ENCODE results near the gene ST8SIA5.
"Not testable (repeated sequence)": the region's sequence is repeated elsewhere in the genome, so short reads cannot be mapped to it uniquely, and the experiment has no call there.

ST8SIA5 gene

GRCh38 chr18:46756559-46757201, at the start of gene ST8SIA5:
ST8SIA5 (minus strand) TSS chr18:46757053; CDS start chr18:46756508, 545 bp downstream.
- no peak for DNase-seq

GRCh38 chr18:46795945-46796344, 39.1 kb upstream of the ST8SIA5 start:
- DNase-seq = not testable (repeated sequence)

- DNase-seq = no peak
Measured at GRCh38 chr18:46794607-46795006, 37.8 kb upstream of the ST8SIA5 start.

GRCh38 chr18:46793565-46793964, 36.7 kb upstream of the ST8SIA5 start:
- no peak for DNase-seq

GRCh38 chr18:46789088-46789487, 32.2 kb upstream of the ST8SIA5 start:
- DNase-seq = no peak

GRCh38 chr18:46787674-46788073, 30.8 kb upstream of the ST8SIA5 start:
- DNase-seq = no peak

- DNase-seq = no peak
Measured at GRCh38 chr18:46772357-46772756, 15.5 kb upstream of the ST8SIA5 start.

- no peak for DNase-seq
Measured at GRCh38 chr18:46771141-46771540, 14.3 kb upstream of the ST8SIA5 start.

GRCh38 chr18:46770708-46771107, 13.9 kb upstream of the ST8SIA5 start:
- no peak for DNase-seq

GRCh38 chr18:46768166-46768921, 11.5 kb upstream of the ST8SIA5 start:
- no peak for DNase-seq

- DNase-seq = no peak
Measured at GRCh38 chr18:46767217-46767616, 10.4 kb upstream of the ST8SIA5 start.

GRCh38 chr18:46764586-46764985, 7.7 kb upstream of the ST8SIA5 start:
- DNase-seq = no peak

GRCh38 chr18:46761059-46761769, 4.4 kb upstream of the ST8SIA5 start:
- no peak for DNase-seq

- no peak for DNase-seq
Measured at GRCh38 chr18:46759890-46760289, 3.0 kb upstream of the ST8SIA5 start.

GRCh38 chr18:46756025-46756558, 761 bp downstream of the ST8SIA5 start:
- DNase-seq = no peak

- DNase-seq = no peak
Measured at GRCh38 chr18:46755315-46756024, 1.4 kb downstream of the ST8SIA5 start.

- no peak for DNase-seq
Measured at GRCh38 chr18:46754661-46755292, 2.1 kb downstream of the ST8SIA5 start.

- no peak for DNase-seq
Measured at GRCh38 chr18:46754188-46754587, 2.7 kb downstream of the ST8SIA5 start.

- no peak for DNase-seq
Measured at GRCh38 chr18:46751882-46752281, 5.0 kb downstream of the ST8SIA5 start.

- DNase-seq = no peak
Measured at GRCh38 chr18:46750626-46751025, 6.2 kb downstream of the ST8SIA5 start.

- DNase-seq = no peak
Measured at GRCh38 chr18:46748466-46748865, 8.4 kb downstream of the ST8SIA5 start.

GRCh38 chr18:46740046-46740445, 16.8 kb downstream of the ST8SIA5 start:
- no peak for DNase-seq
